Pulmonary artery endothelial cell (primary cell): Measurements from ENCODE around the gene SMNDC1. TPM values are rescaled to one million over a fixed set of nuclear protein-coding genes. Genes with fewer than 3 reads are reported as not detected.
"Not testable (repeated sequence)": the region's sequence is repeated elsewhere in the genome, so short reads cannot be mapped to it uniquely, and the experiment has no call there.

ENCODE experiments used
- DNase-seq: peaks from one replicate; pipeline ENCODE4 v3.0.0-alpha.2; 2011; ENCODE audit warnings: low read depth, low spot score
- total RNA-seq: library from RNA; depleted of rRNA; stranded (reverse); fragments of >200 nt; gene quantifications from 2 replicates; pipeline ENCODE4 v1.2.3, GENCODE V29; 2014

SMNDC1 gene
- total RNA-seq, 1 donor from 2014 or later = 6.9 TPM

- DNase-seq = no peak
Observed at GRCh38 chr10:110284262-110284661, 20.5 kb downstream of the SMNDC1 start.

- peak; percentile 7 for DNase-seq
Observed at GRCh38 chr10:110279407-110279986, 25.2 kb downstream of the SMNDC1 start.

- no peak for DNase-seq
Observed at GRCh38 chr10:110278562-110279406, 25.9 kb downstream of the SMNDC1 start.

GRCh38 chr10:110277591-110277990, 27.1 kb downstream of the SMNDC1 start:
- no peak for DNase-seq

GRCh38 chr10:110276603-110277002, 28.1 kb downstream of the SMNDC1 start:
- DNase-seq = no peak

GRCh38 chr10:110275128-110275729, 29.5 kb downstream of the SMNDC1 start:
- DNase-seq = no peak

GRCh38 chr10:110274647-110275046, 30.1 kb downstream of the SMNDC1 start:
- no peak for DNase-seq

GRCh38 chr10:110274072-110274627, 30.6 kb downstream of the SMNDC1 start:
- DNase-seq = no peak

GRCh38 chr10:110273474-110273873, 31.2 kb downstream of the SMNDC1 start:
- no peak for DNase-seq

GRCh38 chr10:110272995-110273394, 31.7 kb downstream of the SMNDC1 start:
- not testable (repeated sequence) for DNase-seq

- DNase-seq = no peak
Observed at GRCh38 chr10:110269374-110270318, 35.1 kb downstream of the SMNDC1 start.

GRCh38 chr10:110268971-110269370, 35.7 kb downstream of the SMNDC1 start:
- DNase-seq = no peak

- DNase-seq = no peak
Observed at GRCh38 chr10:110268442-110268841, 36.3 kb downstream of the SMNDC1 start.

- DNase-seq = no peak
Observed at GRCh38 chr10:110267276-110267675, 37.4 kb downstream of the SMNDC1 start.

GRCh38 chr10:110265573-110266193, 39.0 kb downstream of the SMNDC1 start:
- no peak for DNase-seq

GRCh38 chr10:110263164-110263563, 41.6 kb downstream of the SMNDC1 start:
- no peak for DNase-seq

GRCh38 chr10:110260746-110261477, 43.8 kb downstream of the SMNDC1 start:
- DNase-seq = no peak

GRCh38 chr10:110259317-110259716, 45.4 kb downstream of the SMNDC1 start:
- no peak for DNase-seq

- DNase-seq = no peak
Observed at GRCh38 chr10:110258542-110258941, 46.2 kb downstream of the SMNDC1 start.

GRCh38 chr10:110254467-110254866, 50.3 kb downstream of the SMNDC1 start:
- no peak for DNase-seq
